Testis (tissue), 3 donors: ENCODE results near the gene MPC1. TPM values are rescaled to one million over a fixed set of nuclear protein-coding genes. Genes with fewer than 3 reads are reported as not detected.

Experiments used
- DNase-seq: peaks from one replicate; pipeline ENCODE4 v3.0.0-alpha.2; 2019
- H3K27ac ChIP-seq, 2 donors: fragments of 200-600 bp; sonication (generic); one replicate each; pipeline ENCODE4 v1.5.1; 2019
- H3K27me3 ChIP-seq: fragments of 200-600 bp; sonication (generic); one replicate; pipeline ENCODE4 v1.5.1; 2019
- H3K36me3 ChIP-seq: fragments of 200-600 bp; sonication (generic); one replicate; pipeline ENCODE4 v1.5.1; 2017; ENCODE audit warnings: low read depth; ENCODE audit errors: missing control alignments
- H3K4me1 ChIP-seq: fragments of 200-600 bp; sonication (generic); one replicate; pipeline ENCODE4 v1.5.1; 2019
- H3K4me3 ChIP-seq, 2 donors: fragments of 200-600 bp; sonication (generic); one replicate each; pipeline ENCODE4 v1.5.1; 2017 to 2019
- H3K9me3 ChIP-seq: fragments of 200-600 bp; sonication (generic); one replicate; pipeline ENCODE4 v1.5.1; 2017
- CTCF ChIP-seq, 3 experiments: fragments of 450-650 bp in 2 of 3; fragments of 200-600 bp in 1 of 3; sonication (generic) in 1 of 3; IDR thresholded peaks; one replicate each; pipeline ENCODE4 v1.5.1; 2016 to 2019; ENCODE audit warnings: antibody characterized with exemption in 3 of 3, mild to moderate bottlenecking in 2 of 3, moderate library complexity in 1 of 3
- POLR2A ChIP-seq: fragments of 450-650 bp; IDR thresholded peaks from one replicate; pipeline ENCODE4 v1.6.1; 2017; ENCODE audit warnings: antibody characterized with exemption, mild to moderate bottlenecking, moderate library complexity
- WGBS, 2 donors: methylation state at CpG; one replicate each; pipeline ENCODE4 v1.1.5; 2018; 5-methylcytosine and 5-hydroxymethylcytosine counted together
- intact Hi-C: fragments of 100-400 bp; cut with DNase I; formaldehyde crosslinking; loops from one replicate; pipeline ENCODE4 v1.15.1; 2023; ENCODE audit warnings: low total_unique reads
- polyA plus RNA-seq: library from polyadenylated mRNA; stranded (reverse); fragments of 350-450 nt; fragmentation: Illumina TruSeq; extraction: RNeasy Lipid Tissue Mini Kit (QIAGEN cat#74804); gene quantifications from one replicate; pipeline ENCODE4 v1.2.3, GENCODE V29; 2014; ENCODE audit warnings: low read depth, low replicate concordance; ENCODE audit not compliant: insufficient read depth
- total RNA-seq, 2 donors: library from RNA; depleted of rRNA; stranded (reverse); fragments of >200 nt; gene quantifications; one replicate each; pipeline ENCODE4 v1.2.3, GENCODE V29; 2016

The MPC1 gene
- total and polyA plus RNA-seq, 3 donors from 2014 or later = 22.5 to 54.2 (median 24.0) TPM

GRCh38 chr6:166423051-166423745 lies 40.5 kb upstream of the MPC1 start:
- H3K27ac ChIP-seq = no peak overlapping the region
- intact Hi-C loops = no loop called here
- H3K4me3 ChIP-seq = no peak overlapping the region
- H3K36me3 ChIP-seq = no peaks in the 10 kb centered on the region
- TF ChIP-seq POLR2A (no peak), CTCF (IDR thresholded peaks at IDR 0.05) (no peak)
- no peak for DNase-seq
- H3K9me3 ChIP-seq = no peaks in the 10 kb centered on the region
- 87 to 90% methylated on average over 10 to 22 of the region's 22 CpGs for WGBS, 2 donors
- no peaks in the 10 kb centered on the region for H3K27me3 ChIP-seq
- H3K4me1 ChIP-seq = no peaks in the 10 kb centered on the region

GRCh38 chr6:166422201-166422940 lies 39.6 kb upstream of the MPC1 start:
- H3K4me3 ChIP-seq = no peak overlapping the region
- H3K4me1 ChIP-seq = no peaks in the 10 kb centered on the region
- intact Hi-C loops = no loop called here
- 92 to 95% methylated on average over 20 of the region's 20 CpGs for WGBS, 2 donors
- H3K27ac ChIP-seq = no peak overlapping the region
- no peaks in the 10 kb centered on the region for H3K36me3 ChIP-seq
- H3K9me3 ChIP-seq = no peaks in the 10 kb centered on the region
- no peak for DNase-seq
- H3K27me3 ChIP-seq = no peaks in the 10 kb centered on the region
- TF ChIP-seq POLR2A (no peak), CTCF (IDR thresholded peaks at IDR 0.05) (no peak)

GRCh38 chr6:166420351-166420750 lies 37.6 kb upstream of the MPC1 start:
- H3K36me3 ChIP-seq = no peaks in the 10 kb centered on the region
- TF ChIP-seq POLR2A (no peak), CTCF (IDR thresholded peaks at IDR 0.05) (no peak)
- no peaks in the 10 kb centered on the region for H3K4me1 ChIP-seq
- no peaks in the 10 kb centered on the region for H3K27me3 ChIP-seq
- DNase-seq = no peak
- no peak overlapping the region for H3K4me3 ChIP-seq
- 50 to 72% methylated on average over 6 of the region's 6 CpGs for WGBS, 2 donors
- no peaks in the 10 kb centered on the region for H3K9me3 ChIP-seq
- intact Hi-C loops = no loop called here
- no peak overlapping the region for H3K27ac ChIP-seq

GRCh38 chr6:166419717-166420116 lies 37.0 kb upstream of the MPC1 start:
- H3K27ac ChIP-seq = no peak overlapping the region
- TF ChIP-seq POLR2A = no peak
- no peak for TF ChIP-seq CTCF (IDR thresholded peaks at IDR 0.05)
- no peaks in the 10 kb centered on the region for H3K36me3 ChIP-seq
- DNase-seq = no peak
- no peaks in the 10 kb centered on the region for H3K9me3 ChIP-seq
- H3K27me3 ChIP-seq = no peaks in the 10 kb centered on the region
- no peaks in the 10 kb centered on the region for H3K4me1 ChIP-seq
- no peak overlapping the region for H3K4me3 ChIP-seq
- 94 to 97% methylated on average over 15 of the region's 15 CpGs for WGBS, 2 donors
- intact Hi-C loops = no loop called here
